H9 (cell line): ENCODE results near the gene FBXO47. TPM values are rescaled to one million over a fixed set of nuclear protein-coding genes. Genes with fewer than 3 reads are reported as not detected.
A peak's percentile ranks its signal among the peaks of the same experiment; 100 is the strongest.

ENCODE experiments used
- DNase-seq: peaks from one replicate; pipeline ENCODE4 v3.0.0-alpha.2; 2017
- H2AFZ ChIP-seq: one replicate; pipeline ENCODE4 v1.6.1; 2013; ENCODE audit warnings: mild to moderate bottlenecking, low read length, control low read depth, moderate library complexity
- H2AK5ac ChIP-seq: 2 replicates; pipeline ENCODE4 v1.6.1; 2013; ENCODE audit warnings: low read length, control low read depth, mixed read lengths; ENCODE audit not compliant: insufficient read length
- H2BK120ac ChIP-seq: one replicate; pipeline ENCODE4 v1.6.1; 2013; ENCODE audit warnings: low read depth, mild to moderate bottlenecking, low read length, control low read depth, inconsistent platforms; ENCODE audit not compliant: poor library complexity, severe bottlenecking
- H2BK12ac ChIP-seq: 2 replicates; pipeline ENCODE4 v1.6.1; 2013; ENCODE audit warnings: low read length, control low read depth, mixed read lengths, low read depth; ENCODE audit not compliant: insufficient read length
- H2BK15ac ChIP-seq: 2 replicates; pipeline ENCODE4 v1.6.1; 2013; ENCODE audit warnings: low read depth, low read length, control low read depth
- H2BK20ac ChIP-seq: one replicate; pipeline ENCODE4 v1.6.1; 2013; ENCODE audit warnings: low read depth, mild to moderate bottlenecking, low read length, control low read depth, inconsistent platforms; ENCODE audit not compliant: poor library complexity, severe bottlenecking
- H2BK5ac ChIP-seq: 2 replicates; pipeline ENCODE4 v1.6.1; 2013; ENCODE audit warnings: low read length, control low read depth, mixed read lengths; ENCODE audit not compliant: insufficient read length
- H3K14ac ChIP-seq: 2 replicates; pipeline ENCODE4 v1.6.1; 2013; ENCODE audit warnings: low read length, control low read depth; ENCODE audit not compliant: insufficient read depth
- H3K18ac ChIP-seq: 2 replicates; pipeline ENCODE4 v1.6.1; 2013; ENCODE audit warnings: low read depth, mild to moderate bottlenecking, mixed read lengths, low read length, control low read depth; ENCODE audit not compliant: insufficient read length
- H3K23ac ChIP-seq: 2 replicates; pipeline ENCODE4 v1.6.1; 2013; ENCODE audit warnings: low read length, control low read depth, mixed read lengths, low read depth; ENCODE audit not compliant: insufficient read length
- H3K23me2 ChIP-seq: 2 replicates; pipeline ENCODE4 v1.6.1; 2013; ENCODE audit warnings: low read depth, mild to moderate bottlenecking, mixed read lengths, low read length, control low read depth; ENCODE audit not compliant: insufficient read length, poor library complexity, severe bottlenecking
- H3K27ac ChIP-seq: 2 replicates; pipeline ENCODE4 v1.5.1; 2013; ENCODE audit warnings: low read length, control low read depth, mixed read lengths, low read depth; ENCODE audit not compliant: insufficient read length
- H3K27me3 ChIP-seq: 2 replicates; pipeline ENCODE4 v1.6.1; 2013; ENCODE audit warnings: low read length, control low read depth, inconsistent platforms; ENCODE audit not compliant: insufficient read depth
- H3K4ac ChIP-seq: 2 replicates; pipeline ENCODE4 v1.6.1; 2013; ENCODE audit warnings: low read depth, mild to moderate bottlenecking, control low read depth, inconsistent platforms, low read length, moderate library complexity
- H3K4me1 ChIP-seq: 2 replicates; pipeline ENCODE4 v1.6.1; 2013; ENCODE audit warnings: low read length, control low read depth, inconsistent platforms; ENCODE audit not compliant: insufficient read depth
- H3K4me2 ChIP-seq: 2 replicates; pipeline ENCODE4 v1.6.1; 2013; ENCODE audit warnings: low read length, control low read depth, mixed read lengths; ENCODE audit not compliant: insufficient read length, insufficient read depth
- H3K56ac ChIP-seq: 2 replicates; pipeline ENCODE4 v1.6.1; 2013; ENCODE audit warnings: low read depth, mild to moderate bottlenecking, mixed read lengths, low read length, control low read depth; ENCODE audit not compliant: insufficient read length
- H3K79me1 ChIP-seq: 2 replicates; pipeline ENCODE4 v1.6.1; 2013; ENCODE audit warnings: low read depth, mild to moderate bottlenecking, moderate library complexity, low read length, control low read depth, inconsistent platforms; ENCODE audit not compliant: insufficient read depth, poor library complexity, severe bottlenecking
- H3K79me2 ChIP-seq: 2 replicates; pipeline ENCODE4 v1.6.1; 2013; ENCODE audit warnings: low read length, control low read depth, inconsistent platforms; ENCODE audit not compliant: insufficient read depth
- H3K9ac ChIP-seq: 2 replicates; pipeline ENCODE4 v1.6.1; 2013; ENCODE audit warnings: low read length, control low read depth, mixed read lengths; ENCODE audit not compliant: insufficient read length; ENCODE audit errors: extremely low read depth
- H3K9me3 ChIP-seq: one replicate; pipeline ENCODE4 v1.6.1; 2013; ENCODE audit warnings: low read depth, low read length, inconsistent platforms; ENCODE audit not compliant: control insufficient read depth
- H3T11ph ChIP-seq: one replicate; pipeline ENCODE4 v1.6.1; 2013; ENCODE audit warnings: mild to moderate bottlenecking, low read length, control low read depth, inconsistent platforms
- H4K20me1 ChIP-seq: one replicate; pipeline ENCODE4 v1.6.1; 2013; ENCODE audit not compliant: control insufficient read depth, insufficient read length, insufficient read depth
- H4K5ac ChIP-seq: 2 replicates; pipeline ENCODE4 v1.6.1; 2013; ENCODE audit warnings: low read depth, mild to moderate bottlenecking, mixed read lengths, low read length, control low read depth; ENCODE audit not compliant: insufficient read length
- H4K8ac ChIP-seq: replicated peaks from 2 replicates; pipeline ENCODE4 v1.6.1; 2013; ENCODE audit warnings: low read length, control low read depth, mixed read lengths, low read depth; ENCODE audit not compliant: insufficient read length
- H4K91ac ChIP-seq: 2 replicates; pipeline ENCODE4 v1.6.1; 2013; ENCODE audit warnings: low read depth, mild to moderate bottlenecking, moderate library complexity, mixed read lengths, low read length, control low read depth; ENCODE audit not compliant: insufficient read length
- H3K27ac Mint-ChIP-seq, 3 experiments: 2 replicates in 2 of 3; 3 replicates in 1 of 3; pipeline ENCODE4 v1.8.0; 2020 to 2021; ENCODE audit warnings: mixed read lengths in 3 of 3, mild to moderate bottlenecking in 1 of 3, moderate library complexity in 1 of 3
- H3K27me3 Mint-ChIP-seq: 2 replicates; pipeline ENCODE4 v1.8.0; 2021; ENCODE audit warnings: low read depth, mild to moderate bottlenecking, moderate library complexity, mixed read lengths
- H3K36me3 Mint-ChIP-seq, 3 experiments: 2 replicates in 2 of 3; 3 replicates in 1 of 3; pipeline ENCODE4 v1.8.0; 2020 to 2021; ENCODE audit warnings: low read depth in 3 of 3, mixed read lengths in 3 of 3; ENCODE audit not compliant: insufficient read depth in 1 of 3
- H3K4me1 Mint-ChIP-seq, 2 experiments: 2 replicates each; pipeline ENCODE4 v1.8.0; 2020; ENCODE audit warnings: mixed read lengths in 2 of 2
- H3K4me3 Mint-ChIP-seq, 2 experiments: 2 replicates in 1 of 2; 3 replicates in 1 of 2; pipeline ENCODE4 v1.8.0; 2020 to 2021; ENCODE audit warnings: mild to moderate bottlenecking in 2 of 2, mixed read lengths in 2 of 2, moderate library complexity in 1 of 2
- H3K9me3 Mint-ChIP-seq, 2 experiments: 2 replicates in 1 of 2; 3 replicates in 1 of 2; pipeline ENCODE4 v1.8.0; 2020; ENCODE audit warnings: mild to moderate bottlenecking in 2 of 2, mixed read lengths in 2 of 2, moderate library complexity in 1 of 2
- CTCF ChIP-seq: fragments of 200-600 bp; sonication (generic); conservative IDR thresholded peaks from 3 replicates; pipeline ENCODE4 v1.8.0; 2021; ENCODE audit warnings: antibody characterized with exemption, mild to moderate bottlenecking
- WGBS: extraction: QIAGEN DNeasy Blood & Tissue Kit; methylation state at CpG from one replicate; pipeline ENCODE4 v1.1.7; 2013; ENCODE audit warnings: missing lambda C conversion rate, low lambda C conversion rate, mixed read lengths; ENCODE audit not compliant: insufficient read length; ENCODE audit errors: extremely low coverage; 5-methylcytosine and 5-hydroxymethylcytosine counted together
- total RNA-seq: library from RNA; stranded (reverse); gene quantifications from 2 replicates; pipeline ENCODE4 v1.2.1, GENCODE V29; 2021

The FBXO47 gene
- total RNA-seq, 1 experiment from 2014 or later = not detected

GRCh38 chr17:39014044-39014794 lies 47.0 kb upstream of the FBXO47 start:
- H3K18ac ChIP-seq = no peak overlapping the region
- H2BK20ac ChIP-seq = no peak overlapping the region
- Mint-ChIP-seq H3K9me3 (no peaks in the 10 kb centered on the region), H3K4me1 (peaks cover 32 to 42% of the 10 kb centered on the region in 2 experiments), H3K36me3 (no peaks in the 10 kb centered on the region), H3K27ac (peak overlapping the region in 2 of 3 experiments; percentile 7 to 27; a peak in 3 of 7 replicates), H3K4me3 (no peak overlapping the region), H3K27me3 (no peaks in the 10 kb centered on the region; the same call in 1 of the 2 replicates)
- whole genome bisulfite sequencing = no CpG with 5 or more reads among the region's 4 CpGs
- no peak overlapping the region for H3K14ac ChIP-seq
- H3K79me2 ChIP-seq = no peaks in the 10 kb centered on the region
- no peaks in the 10 kb centered on the region for H4K20me1 ChIP-seq
- H3K4ac ChIP-seq = no peak overlapping the region
- no peak overlapping the region for H4K8ac ChIP-seq
- H3K56ac ChIP-seq = no peak overlapping the region
- H3K27me3 ChIP-seq = no peaks in the 10 kb centered on the region
- no peak overlapping the region for H3K23ac ChIP-seq
- H2BK12ac ChIP-seq = no peak overlapping the region
- H3K4me1 ChIP-seq = no peaks in the 10 kb centered on the region; the same call in 1 of the 2 replicates
- H3K9me3 ChIP-seq = no peaks in the 10 kb centered on the region
- H3T11ph ChIP-seq = no peak overlapping the region
- no peak overlapping the region for H2BK15ac ChIP-seq
- H4K5ac ChIP-seq = no peak overlapping the region
- DNase-seq = no peak
- no peak overlapping the region for H4K91ac ChIP-seq
- H2AK5ac ChIP-seq = no peak overlapping the region
- H3K79me1 ChIP-seq = no peaks in the 10 kb centered on the region
- TF ChIP-seq CTCF = no peak
- H3K27ac ChIP-seq = no peak overlapping the region
- H2AFZ ChIP-seq = no peak overlapping the region
- no peak overlapping the region for H3K9ac ChIP-seq
- no peak overlapping the region for H2BK120ac ChIP-seq
- no peak overlapping the region for H3K4me2 ChIP-seq
- no peaks in the 10 kb centered on the region for H3K23me2 ChIP-seq
- H2BK5ac ChIP-seq = no peak overlapping the region
